OCI-LY3 (cell line): ENCODE measurements around the gene SYNGR4.

Experiments used
- EZH2phosphoT487 ChIP-seq: fragments of 200-600 bp; shearing (Covaris generic); IDR thresholded peaks from 2 replicates; pipeline ENCODE4 v1.6.1; 2018; ENCODE audit warnings: antibody characterized with exemption, mixed run types, low read depth
- TF ChIP-seq, protein P1 (sequence below): fragments of 200-600, 300-600 bp; sonication (generic); IDR thresholded peaks from 2 replicates; pipeline ENCODE4 v1.5.1; 2014; ENCODE audit warnings: antibody characterized with exemption, low read length, low read depth

DNA sequence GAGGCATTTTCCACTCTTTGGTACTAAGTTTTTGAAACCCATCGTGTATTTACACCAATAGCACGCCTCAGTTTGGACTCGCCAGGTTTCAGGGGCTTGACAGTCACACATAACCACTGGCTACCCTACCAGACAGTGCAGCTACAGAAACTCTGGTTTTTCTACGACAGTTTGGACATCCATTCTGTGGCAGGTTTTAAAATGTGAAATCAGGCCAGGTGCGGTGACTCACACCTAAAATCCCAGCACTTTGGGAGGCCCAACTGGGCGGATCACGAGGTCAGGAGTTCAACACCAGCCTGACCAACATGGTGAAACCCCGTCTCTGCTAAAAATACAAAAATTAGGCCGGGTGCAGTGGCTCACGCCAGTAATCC is 14.0 kb downstream of the SYNGR4 start:
- TF ChIP-seq, protein P1, sequence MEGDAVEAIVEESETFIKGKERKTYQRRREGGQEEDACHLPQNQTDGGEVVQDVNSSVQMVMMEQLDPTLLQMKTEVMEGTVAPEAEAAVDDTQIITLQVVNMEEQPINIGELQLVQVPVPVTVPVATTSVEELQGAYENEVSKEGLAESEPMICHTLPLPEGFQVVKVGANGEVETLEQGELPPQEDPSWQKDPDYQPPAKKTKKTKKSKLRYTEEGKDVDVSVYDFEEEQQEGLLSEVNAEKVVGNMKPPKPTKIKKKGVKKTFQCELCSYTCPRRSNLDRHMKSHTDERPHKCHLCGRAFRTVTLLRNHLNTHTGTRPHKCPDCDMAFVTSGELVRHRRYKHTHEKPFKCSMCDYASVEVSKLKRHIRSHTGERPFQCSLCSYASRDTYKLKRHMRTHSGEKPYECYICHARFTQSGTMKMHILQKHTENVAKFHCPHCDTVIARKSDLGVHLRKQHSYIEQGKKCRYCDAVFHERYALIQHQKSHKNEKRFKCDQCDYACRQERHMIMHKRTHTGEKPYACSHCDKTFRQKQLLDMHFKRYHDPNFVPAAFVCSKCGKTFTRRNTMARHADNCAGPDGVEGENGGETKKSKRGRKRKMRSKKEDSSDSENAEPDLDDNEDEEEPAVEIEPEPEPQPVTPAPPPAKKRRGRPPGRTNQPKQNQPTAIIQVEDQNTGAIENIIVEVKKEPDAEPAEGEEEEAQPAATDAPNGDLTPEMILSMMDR, result no peak
- no peak for TF ChIP-seq EZH2phosphoT487
